Keratinocyte (primary cell): ENCODE data around the gene DGKI. TPM values are rescaled to one million over a fixed set of nuclear protein-coding genes. Genes with fewer than 3 reads are reported as not detected.

ENCODE experiments used
- DNase-seq: peaks from one replicate; pipeline ENCODE4 v3.0.0-alpha.2; 2011; ENCODE audit warnings: low read depth, missing footprints, low spot score
- FAIRE-seq: peaks from 2 replicates; lab custom pipeline; 2011; peaks lifted over from hg19 to GRCh38; lab: Jason Lieb, UNC
- H2AFZ ChIP-seq: 2 replicates; pipeline ENCODE4 v1.6.0; 2012; ENCODE audit warnings: low read length, control low read depth, inconsistent platforms; ENCODE audit not compliant: control insufficient read depth
- H3K27ac ChIP-seq: 2 replicates; pipeline ENCODE4 v1.5.1; 2011; ENCODE audit warnings: low read length; ENCODE audit not compliant: control insufficient read depth, insufficient read depth
- H3K27me3 ChIP-seq: 3 replicates; pipeline ENCODE4 v1.6.0; 2011; ENCODE audit warnings: low read length; ENCODE audit not compliant: control insufficient read depth, insufficient read depth; ENCODE audit errors: extremely low read depth
- H3K36me3 ChIP-seq, 2 experiments: 2 replicates in 1 of 2; 3 replicates in 1 of 2; pipeline ENCODE4 v1.5.1; 2011; ENCODE audit warnings: low read length in 2 of 2, mild to moderate bottlenecking in 1 of 2; ENCODE audit not compliant: control insufficient read depth in 2 of 2, insufficient read depth in 2 of 2; ENCODE audit errors: extremely low read depth in 1 of 2
- H3K4me1 ChIP-seq: 3 replicates; pipeline ENCODE4 v1.5.1; 2011; ENCODE audit warnings: low read length; ENCODE audit not compliant: control insufficient read depth, insufficient read depth; ENCODE audit errors: extremely low read depth
- H3K4me2 ChIP-seq: 3 replicates; pipeline ENCODE4 v1.6.0; 2011; ENCODE audit warnings: low read depth, low read length; ENCODE audit not compliant: control insufficient read depth, insufficient read depth; ENCODE audit errors: extremely low read depth
- H3K4me3 ChIP-seq, 3 experiments: fragments of 200-600 bp in 1 of 3; sonication (generic) in 1 of 3; 2 replicates in 2 of 3; 3 replicates in 1 of 3; pipeline ENCODE4 v1.5.1; 2011 to 2016; ENCODE audit warnings: low read length in 3 of 3, mild to moderate bottlenecking in 3 of 3, control low read depth in 2 of 3, inconsistent platforms in 1 of 3, low read depth in 1 of 3, mixed read lengths in 1 of 3, mixed run types in 1 of 3, moderate library complexity in 1 of 3; ENCODE audit not compliant: control insufficient read depth in 2 of 3, insufficient read depth in 2 of 3; ENCODE audit errors: extremely low read depth in 1 of 3
- H3K79me2 ChIP-seq: 2 replicates; pipeline ENCODE4 v1.6.0; 2012; ENCODE audit warnings: low read length; ENCODE audit not compliant: control insufficient read depth, insufficient read depth
- H3K9ac ChIP-seq: 3 replicates; pipeline ENCODE4 v1.6.0; 2011; ENCODE audit warnings: low read length; ENCODE audit not compliant: control insufficient read depth, insufficient read depth; ENCODE audit errors: extremely low read depth
- H3K9me1 ChIP-seq: 3 replicates; pipeline ENCODE4 v1.6.0; 2011; ENCODE audit warnings: low read length; ENCODE audit not compliant: control insufficient read depth, insufficient read depth; ENCODE audit errors: extremely low read depth
- H3K9me3 ChIP-seq: 2 replicates; pipeline ENCODE4 v1.5.1; 2012; ENCODE audit warnings: low read depth, low read length; ENCODE audit not compliant: control insufficient read depth
- H4K20me1 ChIP-seq: 3 replicates; pipeline ENCODE4 v1.6.0; 2011; ENCODE audit warnings: low read length; ENCODE audit not compliant: control insufficient read depth, insufficient read depth; ENCODE audit errors: extremely low read depth
- CTCF ChIP-seq, 3 experiments: IDR thresholded peaks in 1 of 3; conservative IDR thresholded peaks in 1 of 3; optimal IDR thresholded peaks in 1 of 3; 2 replicates in 2 of 3; 3 replicates in 1 of 3; pipeline versions ENCODE3 to v1.5.1; 2011; ENCODE audit warnings: low read length in 3 of 3, mild to moderate bottlenecking in 3 of 3, moderate library complexity in 2 of 3, control low read depth in 1 of 3, inconsistent platforms in 1 of 3; ENCODE audit not compliant: insufficient read depth in 2 of 3; ENCODE audit errors: extremely low read depth in 1 of 3
- EZH2 ChIP-seq: IDR thresholded peaks from one replicate; pipeline ENCODE4 v1.6.1; 2012; ENCODE audit warnings: inconsistent platforms, mild to moderate bottlenecking, low read length, moderate library complexity
- dilution Hi-C: fragments of 300-500 bp; cut with MboI; formaldehyde crosslinking; loops from one replicate; pipeline ENCODE4 v1.7.0; 2020; ENCODE audit warnings: low sequenced_read_pairs; ENCODE audit not compliant: extremely low pct_ligation_motif_present
- polyA plus RNA-seq, 5 experiments: library from polyadenylated mRNA; depleted of rRNA in 3 of 5; stranded (reverse) in 3 of 5; stranded (forward) in 1 of 5; unstranded in 1 of 5; fragments of >200 nt; gene quantifications; 1 replicate in 1 of 5; 2 replicates in 3 of 5; 3 replicates in 1 of 5; pipeline versions ENCODE4 v1.2.1 to v1.2.3, GENCODE V29; 2011 to 2012; ENCODE audit warnings: missing spikeins in 2 of 5, low read depth in 1 of 5, low replicate concordance in 1 of 5

DGKI gene
- polyA plus RNA-seq, 1 donor (not counting 4 experiments of a cell fraction or from before 2014, with no cell fraction given), result 0.14 TPM

- H4K20me1 ChIP-seq, result no peaks in the 10 kb centered on the region
- no peaks in the 10 kb centered on the region for H3K27me3 ChIP-seq
- no peak overlapping the region for H3K4me3 ChIP-seq
- DNase-seq, result no peak
- H3K4me1 ChIP-seq, result peaks cover 23% of the 10 kb centered on the region
- TF ChIP-seq CTCF (optimal IDR thresholded peaks at IDR 0.05 in 1 of 3, IDR thresholded peaks at IDR 0.05 in 1 of 3, conservative IDR thresholded peaks at IDR 0.05 in 1 of 3; ENCODE audit: extremely low read depth in 1 of 3, insufficient read depth in 2 of 3, low read length in 3 of 3) (no peak), EZH2 (no peak)
- dilution Hi-C loops, result no loop called here
- no peaks in the 10 kb centered on the region for H3K36me3 ChIP-seq
- no peaks in the 10 kb centered on the region for H3K9me3 ChIP-seq
- H3K4me2 ChIP-seq, result peak overlapping the region; percentile 49
- FAIRE-seq, result no peak
- H3K27ac ChIP-seq, result no peak overlapping the region
- H3K9ac ChIP-seq, result no peak overlapping the region
- no peaks in the 10 kb centered on the region for H3K79me2 ChIP-seq
- H2AFZ ChIP-seq, result no peak overlapping the region
- no peaks in the 10 kb centered on the region for H3K9me1 ChIP-seq
Measured at GRCh38 chr7:137774793-137775201, 72.0 kb downstream of the DGKI start.

GRCh38 chr7:137772748-137773147 is 74.0 kb downstream of the DGKI start:
- H3K9me3 ChIP-seq, result no peaks in the 10 kb centered on the region
- H3K4me1 ChIP-seq, result peaks cover 34% of the 10 kb centered on the region
- dilution Hi-C loops, result no loop called here
- peak overlapping the region; percentile 18 for H3K4me2 ChIP-seq
- no peaks in the 10 kb centered on the region for H3K9me1 ChIP-seq
- DNase-seq (peak; percentile 13), FAIRE-seq (peak; percentile 41)
- H2AFZ ChIP-seq, result no peak overlapping the region
- no peak overlapping the region for H3K27ac ChIP-seq
- TF ChIP-seq CTCF (optimal IDR thresholded peaks at IDR 0.05 in 1 of 3, IDR thresholded peaks at IDR 0.05 in 1 of 3, conservative IDR thresholded peaks at IDR 0.05 in 1 of 3; ENCODE audit: extremely low read depth in 1 of 3, insufficient read depth in 2 of 3, low read length in 3 of 3) (no peak), EZH2 (no peak)
- H3K27me3 ChIP-seq, result no peaks in the 10 kb centered on the region
- no peaks in the 10 kb centered on the region for H4K20me1 ChIP-seq
- no peak overlapping the region for H3K9ac ChIP-seq
- no peak overlapping the region for H3K4me3 ChIP-seq
- no peaks in the 10 kb centered on the region for H3K79me2 ChIP-seq
- H3K36me3 ChIP-seq, result no peaks in the 10 kb centered on the region
